OCI-LY7 (cell line): Measurements from ENCODE around the gene IARS2. TPM values are rescaled to one million over a fixed set of nuclear protein-coding genes. Genes with fewer than 3 reads are reported as not detected.
"Not testable (repeated sequence)": the region's sequence is repeated elsewhere in the genome, so short reads cannot be mapped to it uniquely, and the experiment has no call there.

Experiments used
- BruUV-seq: library from RNA; stranded (reverse); fragments of 400-500 nt; replicated peaks from 2 replicates; lab custom pipeline; 2021; lab: Mats Ljungman, UMichigan
- CTCF ChIA-PET: fragments of 300-600 bp; sonication (Branson Sonifier 250); formaldehyde crosslinking; loops from one replicate; lab custom pipeline; 2022; ENCODE audit warnings: antibody characterized with exemption; ENCODE audit not compliant: unreplicated experiment; lab: Charles Lee
- POLR2A ChIA-PET: fragments of 300-600 bp; sonication (Branson Sonifier 250); formaldehyde crosslinking; loops from one replicate; lab custom pipeline; 2022; ENCODE audit warnings: antibody characterized with exemption; lab: Charles Lee
- DNase-seq: peaks from one replicate; pipeline ENCODE4 v3.0.0-alpha.2; 2015; ENCODE audit warnings: low spot score
- H2AFZ ChIP-seq: fragments of 200-600 bp; sonication (generic), shearing (Covaris generic); 2 replicates; pipeline ENCODE4 v1.6.1; 2014; ENCODE audit warnings: mild to moderate bottlenecking, antibody characterized with exemption, low read length, moderate library complexity
- H3K27ac ChIP-seq: fragments of 200-600 bp; sonication (generic); 2 replicates; pipeline ENCODE4 v1.5.1; 2014; ENCODE audit warnings: mixed run types, low read depth, mild to moderate bottlenecking, moderate library complexity, low read length, inconsistent platforms; ENCODE audit not compliant: poor library complexity, severe bottlenecking
- H3K36me3 ChIP-seq: fragments of 200-600 bp; sonication (generic); 2 replicates; pipeline ENCODE4 v1.6.1; 2014; ENCODE audit warnings: mild to moderate bottlenecking, antibody characterized with exemption, low read length, moderate library complexity, mixed read lengths; ENCODE audit not compliant: insufficient read depth
- H3K4me1 ChIP-seq: fragments of 200-600 bp; sonication (generic); 2 replicates; pipeline ENCODE4 v1.5.1; 2014; ENCODE audit warnings: mild to moderate bottlenecking, low read length; ENCODE audit not compliant: insufficient read depth, poor library complexity, severe bottlenecking
- H3K4me2 ChIP-seq: fragments of 200-600 bp; sonication (generic); 2 replicates; pipeline ENCODE4 v1.6.1; 2014; ENCODE audit warnings: mild to moderate bottlenecking, low read length
- H3K4me3 ChIP-seq: fragments of 200-600 bp; sonication (generic); 2 replicates; pipeline ENCODE4 v1.5.1; 2014; ENCODE audit warnings: mild to moderate bottlenecking, low read depth, low read length; ENCODE audit not compliant: poor library complexity, severe bottlenecking
- H3K79me2 ChIP-seq: fragments of 200-600 bp; sonication (generic); 2 replicates; pipeline ENCODE4 v1.6.1; 2016; ENCODE audit warnings: low read depth, mild to moderate bottlenecking, low read length, moderate library complexity, mixed read lengths; ENCODE audit not compliant: insufficient read depth
- H3K9me2 ChIP-seq: fragments of 200-600 bp; sonication (generic); 2 replicates; pipeline ENCODE4 v1.6.1; 2016; ENCODE audit warnings: mild to moderate bottlenecking, low read length, mixed read lengths; ENCODE audit not compliant: insufficient read depth
- H3K9me3 ChIP-seq: fragments of 200-600 bp; sonication (generic); 2 replicates; pipeline ENCODE4 v1.6.1; 2014; ENCODE audit warnings: mild to moderate bottlenecking, mixed run types, low read length, mixed read lengths
- H4K20me1 ChIP-seq: fragments of 200-600 bp; sonication (generic); 2 replicates; pipeline ENCODE4 v1.6.1; 2014; ENCODE audit warnings: mild to moderate bottlenecking, antibody characterized with exemption, low read length, moderate library complexity, mixed read lengths; ENCODE audit not compliant: insufficient read depth
- CTCF ChIP-seq: fragments of 200-600 bp; sonication (generic); conservative IDR thresholded peaks from 2 replicates; pipeline ENCODE4 v1.5.1; 2014; ENCODE audit warnings: mild to moderate bottlenecking, antibody characterized with exemption, low read length, moderate library complexity, mixed read lengths
- EZH2phosphoT487 ChIP-seq: fragments of 200-600 bp; sonication (generic); IDR thresholded peaks from 2 replicates; pipeline ENCODE4 v1.6.1; 2018; ENCODE audit warnings: low read depth, borderline replicate concordance, mild to moderate bottlenecking, mixed run types, antibody characterized with exemption, low read length, moderate library complexity, mixed read lengths
- intact Hi-C: fragments of 100-400 bp; cut with micrococcal nuclease; formaldehyde crosslinking; loops from one replicate; pipeline ENCODE4 v1.10.0; 2022; ENCODE audit not compliant: unreplicated experiment
- total RNA-seq, 2 experiments: library from RNA; depleted of rRNA in 1 of 2; stranded (reverse); fragments of >200 nt in 1 of 2; shearing (Covaris generic) in 1 of 2; gene quantifications; 2 replicates each; pipeline ENCODE4 v1.2.3, GENCODE V29; 2014 to 2022

IARS2 gene
- total RNA-seq, 2 experiments from 2014 or later: 62.6 to 91.3 TPM

GRCh38 chr1:220153147-220153546 is 59.2 kb downstream of the IARS2 start:
- no peak for DNase-seq
- H3K36me3 ChIP-seq: peaks cover 89% of the 10 kb centered on the region
- H3K4me2 ChIP-seq: no peak overlapping the region
- H2AFZ ChIP-seq: no peak overlapping the region
- H3K9me3 ChIP-seq: no peaks in the 10 kb centered on the region
- peaks cover 10% of the 10 kb centered on the region for H3K4me1 ChIP-seq
- H3K4me3 ChIP-seq: no peak overlapping the region
- H3K79me2 ChIP-seq: no peaks in the 10 kb centered on the region
- ChIA-PET POLR2A (interaction anchor here (0.6 to 0.7 kb wide), 2 partner anchors 9 to 557 kb away, joined by 3 to 4 read pairs; no protein-coding TSS in a partner anchor), CTCF (no interaction called here)
- H3K9me2 ChIP-seq: no peaks in the 10 kb centered on the region
- no TSS peak for BruUV-seq
- H3K27ac ChIP-seq: no peak overlapping the region
- TF ChIP-seq EZH2phosphoT487: no peak
- TF ChIP-seq CTCF: no peak
- no peaks in the 10 kb centered on the region for H4K20me1 ChIP-seq
- intact Hi-C loops: no loop called here

- H3K27ac ChIP-seq: no peak overlapping the region
- H3K9me3 ChIP-seq: no peaks in the 10 kb centered on the region
- no peak for DNase-seq
- ChIA-PET POLR2A (no interaction called here), CTCF (no interaction called here)
- peaks cover 78% of the 10 kb centered on the region for H3K36me3 ChIP-seq
- no peaks in the 10 kb centered on the region for H3K79me2 ChIP-seq
- no peak overlapping the region for H3K4me3 ChIP-seq
- no peak overlapping the region for H2AFZ ChIP-seq
- H3K4me1 ChIP-seq: no peaks in the 10 kb centered on the region
- intact Hi-C loops: no loop called here
- no TSS peak for BruUV-seq
- H3K9me2 ChIP-seq: no peaks in the 10 kb centered on the region
- no peak for TF ChIP-seq EZH2phosphoT487
- TF ChIP-seq CTCF: no peak
- H3K4me2 ChIP-seq: no peak overlapping the region
- H4K20me1 ChIP-seq: no peaks in the 10 kb centered on the region
Observed at GRCh38 chr1:220156620-220157146, 62.8 kb downstream of the IARS2 start.

- intact Hi-C loops: no loop called here
- H4K20me1 ChIP-seq: no peaks in the 10 kb centered on the region
- H3K36me3 ChIP-seq: peaks cover 71% of the 10 kb centered on the region
- ChIA-PET POLR2A (interaction anchor here (0.6 to 1.0 kb wide), 2 partner anchors 8 to 56 kb away, joined by 4 to 7 read pairs; no protein-coding TSS in a partner anchor), CTCF (no interaction called here)
- no peaks in the 10 kb centered on the region for H3K79me2 ChIP-seq
- no peaks in the 10 kb centered on the region for H3K9me3 ChIP-seq
- H2AFZ ChIP-seq: no peak overlapping the region
- H3K4me1 ChIP-seq: no peaks in the 10 kb centered on the region
- no peak for DNase-seq
- no peaks in the 10 kb centered on the region for H3K9me2 ChIP-seq
- H3K4me3 ChIP-seq: no peak overlapping the region
- H3K27ac ChIP-seq: no peak overlapping the region
- TF ChIP-seq CTCF: no peak
- TF ChIP-seq EZH2phosphoT487: no peak
- no TSS peak for BruUV-seq
- no peak overlapping the region for H3K4me2 ChIP-seq
Observed at GRCh38 chr1:220157738-220158137, 63.8 kb downstream of the IARS2 start.

GRCh38 chr1:220158530-220158929 is 64.6 kb downstream of the IARS2 start:
- CTCF ChIA-PET: not testable (repeated sequence)

More at GRCh38 chr1:220158530-220158929, 64.6 kb downstream of the IARS2 start:
- intact Hi-C loops, H3K27ac ChIP-seq, BruUV-seq, H2AFZ ChIP-seq, H3K4me1 ChIP-seq, H3K9me2 ChIP-seq, H3K4me3 ChIP-seq, H4K20me1 ChIP-seq, H3K9me3 ChIP-seq, DNase-seq, H3K4me2 ChIP-seq, H3K79me2 ChIP-seq: not testable (repeated sequence)
- peaks cover 65% of the 10 kb centered on the region for H3K36me3 ChIP-seq
- POLR2A ChIA-PET: interaction anchor here (1.0 kb wide), 1 partner anchor 9 kb away, joined by 7 read pairs; no protein-coding TSS in a partner anchor
